HEK293 (cell line): ENCODE data around the gene ANKRD6.

Source experiments
- GLI4 ChIP-seq: fragments of 450-650 bp; formaldehyde crosslinking; IDR thresholded peaks from 2 replicates; pipeline ENCODE4 v1.5.1; 2016; ENCODE audit warnings: missing biosample characterization, missing genetic modification characterization
- PRDM2 ChIP-seq: fragments of 450-650 bp; formaldehyde crosslinking; IDR thresholded peaks from 2 replicates; pipeline ENCODE4 v1.5.1; 2016; ENCODE audit warnings: missing biosample characterization, missing genetic modification characterization, borderline replicate concordance
- ZBTB21 ChIP-seq: fragments of 450-650 bp; formaldehyde crosslinking; IDR thresholded peaks from 2 replicates; pipeline ENCODE4 v1.5.1; 2017; ENCODE audit warnings: missing biosample characterization, missing genetic modification characterization
- ZBTB44 ChIP-seq: fragments of 450-650 bp; IDR thresholded peaks from 2 replicates; pipeline ENCODE4 v1.5.1; 2018; ENCODE audit warnings: missing biosample characterization, mild to moderate bottlenecking, missing genetic modification characterization
- ZNF248 ChIP-seq: fragments of 450-650 bp; formaldehyde crosslinking; IDR thresholded peaks from 2 replicates; pipeline ENCODE4 v1.5.1; 2017; ENCODE audit warnings: missing biosample characterization, missing genetic modification characterization
- ZNF677 ChIP-seq: fragments of 450-650 bp; IDR thresholded peaks from 2 replicates; pipeline ENCODE4 v1.5.0; 2018; ENCODE audit warnings: missing biosample characterization, mild to moderate bottlenecking, missing genetic modification characterization, moderate library complexity
- ZNF777 ChIP-seq: fragments of 450-650 bp; formaldehyde crosslinking; IDR thresholded peaks from 2 replicates; pipeline ENCODE4 v1.5.1; 2017; ENCODE audit warnings: missing biosample characterization, missing genetic modification characterization, borderline replicate concordance
- ZNF792 ChIP-seq: fragments of 450-650 bp; formaldehyde crosslinking; IDR thresholded peaks from 2 replicates; pipeline ENCODE4 v1.5.1; 2016; ENCODE audit warnings: missing biosample characterization, missing genetic modification characterization
- ZSCAN30 ChIP-seq: fragments of 450-650 bp; IDR thresholded peaks from 2 replicates; pipeline ENCODE4 v1.5.1; 2018; ENCODE audit warnings: missing biosample characterization, mild to moderate bottlenecking, missing genetic modification characterization, moderate library complexity
- TF ChIP-seq, protein P1 (sequence below): fragments of 450-650 bp; formaldehyde crosslinking; IDR thresholded peaks from 2 replicates; pipeline ENCODE4 v1.5.1; 2017; ENCODE audit warnings: missing biosample characterization, missing genetic modification characterization
- TF ChIP-seq, protein P2 (sequence below): fragments of 450-650 bp; formaldehyde crosslinking; IDR thresholded peaks from 2 replicates; pipeline ENCODE4 v1.5.1; 2016; ENCODE audit warnings: missing biosample characterization, missing genetic modification characterization
- TF ChIP-seq, protein P3 (sequence below): fragments of 450-650 bp; formaldehyde crosslinking; IDR thresholded peaks from 2 replicates; pipeline ENCODE4 v1.5.1; 2016; ENCODE audit warnings: missing biosample characterization, missing genetic modification characterization
- TF ChIP-seq, protein P4 (sequence below): fragments of 450-650 bp; formaldehyde crosslinking; IDR thresholded peaks from 2 replicates; pipeline ENCODE4 v1.5.1; 2016; ENCODE audit warnings: missing biosample characterization, missing genetic modification characterization

Gene ANKRD6

GRCh38 chr6:89610149-89610642 is 177.2 kb downstream of the ANKRD6 start (continued):
- TF ChIP-seq PRDM2 (tag by site-specific recombination) (no peak), ZNF792 (tag by site-specific recombination) (0 out of 2 replicates have a peak, but pooled peaks have one; percentile 52), ZBTB21 (tag by site-specific recombination) (no peak), ZNF677 (tag by site-specific recombination) (no peak), ZSCAN30 (tag by site-specific recombination) (no peak), ZBTB44 (0 out of 2 replicates have a peak, but pooled peaks have one; percentile 12), ZNF248 (tag by site-specific recombination) (no peak), GLI4 (tag by site-specific recombination) (no peak), ZNF777 (tag by site-specific recombination) (no peak)
- TF ChIP-seq, protein P1, sequence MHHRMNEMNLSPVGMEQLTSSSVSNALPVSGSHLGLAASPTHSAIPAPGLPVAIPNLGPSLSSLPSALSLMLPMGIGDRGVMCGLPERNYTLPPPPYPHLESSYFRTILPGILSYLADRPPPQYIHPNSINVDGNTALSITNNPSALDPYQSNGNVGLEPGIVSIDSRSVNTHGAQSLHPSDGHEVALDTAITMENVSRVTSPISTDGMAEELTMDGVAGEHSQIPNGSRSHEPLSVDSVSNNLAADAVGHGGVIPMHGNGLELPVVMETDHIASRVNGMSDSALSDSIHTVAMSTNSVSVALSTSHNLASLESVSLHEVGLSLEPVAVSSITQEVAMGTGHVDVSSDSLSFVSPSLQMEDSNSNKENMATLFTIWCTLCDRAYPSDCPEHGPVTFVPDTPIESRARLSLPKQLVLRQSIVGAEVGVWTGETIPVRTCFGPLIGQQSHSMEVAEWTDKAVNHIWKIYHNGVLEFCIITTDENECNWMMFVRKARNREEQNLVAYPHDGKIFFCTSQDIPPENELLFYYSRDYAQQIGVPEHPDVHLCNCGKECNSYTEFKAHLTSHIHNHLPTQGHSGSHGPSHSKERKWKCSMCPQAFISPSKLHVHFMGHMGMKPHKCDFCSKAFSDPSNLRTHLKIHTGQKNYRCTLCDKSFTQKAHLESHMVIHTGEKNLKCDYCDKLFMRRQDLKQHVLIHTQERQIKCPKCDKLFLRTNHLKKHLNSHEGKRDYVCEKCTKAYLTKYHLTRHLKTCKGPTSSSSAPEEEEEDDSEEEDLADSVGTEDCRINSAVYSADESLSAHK (tag by site-specific recombination) = peak; percentile 68
- TF ChIP-seq, protein P2, sequence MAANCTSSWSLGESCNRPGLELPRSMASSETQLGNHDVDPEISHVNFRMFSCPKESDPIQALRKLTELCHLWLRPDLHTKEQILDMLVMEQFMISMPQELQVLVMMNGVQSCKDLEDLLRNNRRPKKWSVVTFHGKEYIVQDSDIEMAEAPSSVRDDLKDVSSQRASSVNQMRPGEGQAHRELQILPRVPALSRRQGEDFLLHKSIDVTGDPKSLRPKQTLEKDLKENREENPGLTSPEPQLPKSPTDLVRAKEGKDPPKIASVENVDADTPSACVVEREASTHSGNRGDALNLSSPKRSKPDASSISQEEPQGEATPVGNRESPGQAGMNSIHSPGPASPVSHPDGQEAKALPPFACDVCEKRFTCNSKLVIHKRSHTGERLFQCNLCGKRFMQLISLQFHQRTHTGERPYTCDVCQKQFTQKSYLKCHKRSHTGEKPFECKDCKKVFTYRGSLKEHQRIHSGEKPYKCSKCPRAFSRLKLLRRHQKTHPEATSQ (tag by site-specific recombination) = no peak
- TF ChIP-seq, protein P3, sequence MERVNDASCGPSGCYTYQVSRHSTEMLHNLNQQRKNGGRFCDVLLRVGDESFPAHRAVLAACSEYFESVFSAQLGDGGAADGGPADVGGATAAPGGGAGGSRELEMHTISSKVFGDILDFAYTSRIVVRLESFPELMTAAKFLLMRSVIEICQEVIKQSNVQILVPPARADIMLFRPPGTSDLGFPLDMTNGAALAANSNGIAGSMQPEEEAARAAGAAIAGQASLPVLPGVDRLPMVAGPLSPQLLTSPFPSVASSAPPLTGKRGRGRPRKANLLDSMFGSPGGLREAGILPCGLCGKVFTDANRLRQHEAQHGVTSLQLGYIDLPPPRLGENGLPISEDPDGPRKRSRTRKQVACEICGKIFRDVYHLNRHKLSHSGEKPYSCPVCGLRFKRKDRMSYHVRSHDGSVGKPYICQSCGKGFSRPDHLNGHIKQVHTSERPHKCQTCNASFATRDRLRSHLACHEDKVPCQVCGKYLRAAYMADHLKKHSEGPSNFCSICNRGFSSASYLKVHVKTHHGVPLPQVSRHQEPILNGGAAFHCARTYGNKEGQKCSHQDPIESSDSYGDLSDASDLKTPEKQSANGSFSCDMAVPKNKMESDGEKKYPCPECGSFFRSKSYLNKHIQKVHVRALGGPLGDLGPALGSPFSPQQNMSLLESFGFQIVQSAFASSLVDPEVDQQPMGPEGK (tag by site-specific recombination) = peak; percentile 48; the same call in 1 of the 2 replicates
- TF ChIP-seq, protein P4, sequence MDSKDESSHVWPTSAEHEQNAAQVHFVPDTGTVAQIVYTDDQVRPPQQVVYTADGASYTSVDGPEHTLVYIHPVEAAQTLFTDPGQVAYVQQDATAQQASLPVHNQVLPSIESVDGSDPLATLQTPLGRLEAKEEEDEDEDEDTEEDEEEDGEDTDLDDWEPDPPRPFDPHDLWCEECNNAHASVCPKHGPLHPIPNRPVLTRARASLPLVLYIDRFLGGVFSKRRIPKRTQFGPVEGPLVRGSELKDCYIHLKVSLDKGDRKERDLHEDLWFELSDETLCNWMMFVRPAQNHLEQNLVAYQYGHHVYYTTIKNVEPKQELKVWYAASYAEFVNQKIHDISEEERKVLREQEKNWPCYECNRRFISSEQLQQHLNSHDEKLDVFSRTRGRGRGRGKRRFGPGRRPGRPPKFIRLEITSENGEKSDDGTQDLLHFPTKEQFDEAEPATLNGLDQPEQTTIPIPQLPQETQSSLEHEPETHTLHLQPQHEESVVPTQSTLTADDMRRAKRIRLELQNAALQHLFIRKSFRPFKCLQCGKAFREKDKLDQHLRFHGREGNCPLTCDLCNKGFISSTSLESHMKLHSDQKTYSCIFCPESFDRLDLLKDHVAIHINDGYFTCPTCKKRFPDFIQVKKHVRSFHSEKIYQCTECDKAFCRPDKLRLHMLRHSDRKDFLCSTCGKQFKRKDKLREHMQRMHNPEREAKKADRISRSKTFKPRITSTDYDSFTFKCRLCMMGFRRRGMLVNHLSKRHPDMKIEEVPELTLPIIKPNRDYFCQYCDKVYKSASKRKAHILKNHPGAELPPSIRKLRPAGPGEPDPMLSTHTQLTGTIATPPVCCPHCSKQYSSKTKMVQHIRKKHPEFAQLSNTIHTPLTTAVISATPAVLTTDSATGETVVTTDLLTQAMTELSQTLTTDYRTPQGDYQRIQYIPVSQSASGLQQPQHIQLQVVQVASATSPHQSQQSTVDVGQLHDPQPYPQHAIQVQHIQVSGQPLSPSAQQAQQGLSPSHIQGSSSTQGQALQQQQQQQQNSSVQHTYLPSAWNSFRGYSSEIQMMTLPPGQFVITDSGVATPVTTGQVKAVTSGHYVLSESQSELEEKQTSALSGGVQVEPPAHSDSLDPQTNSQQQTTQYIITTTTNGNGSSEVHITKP = no peak
